Keratinocyte (primary cell): ENCODE measurements around the gene TDRD9. TPM values are rescaled to one million over a fixed set of nuclear protein-coding genes. Genes with fewer than 3 reads are reported as not detected.

Experiments used
- DNase-seq: peaks from one replicate; pipeline ENCODE4 v3.0.0-alpha.2; 2011; ENCODE audit warnings: low read depth, missing footprints, low spot score
- FAIRE-seq: peaks from 2 replicates; lab custom pipeline; 2011; peaks lifted over from hg19 to GRCh38; lab: Jason Lieb, UNC
- H2AFZ ChIP-seq: 2 replicates; pipeline ENCODE4 v1.6.0; 2012; ENCODE audit warnings: low read length, control low read depth, inconsistent platforms; ENCODE audit not compliant: control insufficient read depth
- H3K27ac ChIP-seq: 2 replicates; pipeline ENCODE4 v1.5.1; 2011; ENCODE audit warnings: low read length; ENCODE audit not compliant: control insufficient read depth, insufficient read depth
- H3K27me3 ChIP-seq: 3 replicates; pipeline ENCODE4 v1.6.0; 2011; ENCODE audit warnings: low read length; ENCODE audit not compliant: control insufficient read depth, insufficient read depth; ENCODE audit errors: extremely low read depth
- H3K36me3 ChIP-seq, 2 experiments: 2 replicates in 1 of 2; 3 replicates in 1 of 2; pipeline ENCODE4 v1.5.1; 2011; ENCODE audit warnings: low read length in 2 of 2, mild to moderate bottlenecking in 1 of 2; ENCODE audit not compliant: control insufficient read depth in 2 of 2, insufficient read depth in 2 of 2; ENCODE audit errors: extremely low read depth in 1 of 2
- H3K4me1 ChIP-seq: 3 replicates; pipeline ENCODE4 v1.5.1; 2011; ENCODE audit warnings: low read length; ENCODE audit not compliant: control insufficient read depth, insufficient read depth; ENCODE audit errors: extremely low read depth
- H3K4me2 ChIP-seq: 3 replicates; pipeline ENCODE4 v1.6.0; 2011; ENCODE audit warnings: low read depth, low read length; ENCODE audit not compliant: control insufficient read depth, insufficient read depth; ENCODE audit errors: extremely low read depth
- H3K4me3 ChIP-seq, 3 experiments: fragments of 200-600 bp in 1 of 3; sonication (generic) in 1 of 3; 2 replicates in 2 of 3; 3 replicates in 1 of 3; pipeline ENCODE4 v1.5.1; 2011 to 2016; ENCODE audit warnings: low read length in 3 of 3, mild to moderate bottlenecking in 3 of 3, control low read depth in 2 of 3, inconsistent platforms in 1 of 3, low read depth in 1 of 3, mixed read lengths in 1 of 3, mixed run types in 1 of 3, moderate library complexity in 1 of 3; ENCODE audit not compliant: control insufficient read depth in 2 of 3, insufficient read depth in 2 of 3; ENCODE audit errors: extremely low read depth in 1 of 3
- H3K79me2 ChIP-seq: 2 replicates; pipeline ENCODE4 v1.6.0; 2012; ENCODE audit warnings: low read length; ENCODE audit not compliant: control insufficient read depth, insufficient read depth
- H3K9ac ChIP-seq: 3 replicates; pipeline ENCODE4 v1.6.0; 2011; ENCODE audit warnings: low read length; ENCODE audit not compliant: control insufficient read depth, insufficient read depth; ENCODE audit errors: extremely low read depth
- H3K9me1 ChIP-seq: 3 replicates; pipeline ENCODE4 v1.6.0; 2011; ENCODE audit warnings: low read length; ENCODE audit not compliant: control insufficient read depth, insufficient read depth; ENCODE audit errors: extremely low read depth
- H3K9me3 ChIP-seq: 2 replicates; pipeline ENCODE4 v1.5.1; 2012; ENCODE audit warnings: low read depth, low read length; ENCODE audit not compliant: control insufficient read depth
- H4K20me1 ChIP-seq: 3 replicates; pipeline ENCODE4 v1.6.0; 2011; ENCODE audit warnings: low read length; ENCODE audit not compliant: control insufficient read depth, insufficient read depth; ENCODE audit errors: extremely low read depth
- EZH2 ChIP-seq: IDR thresholded peaks from one replicate; pipeline ENCODE4 v1.6.1; 2012; ENCODE audit warnings: inconsistent platforms, mild to moderate bottlenecking, low read length, moderate library complexity
- dilution Hi-C: fragments of 300-500 bp; cut with MboI; formaldehyde crosslinking; loops from one replicate; pipeline ENCODE4 v1.7.0; 2020; ENCODE audit warnings: low sequenced_read_pairs; ENCODE audit not compliant: extremely low pct_ligation_motif_present
- polyA plus RNA-seq, 5 experiments: library from polyadenylated mRNA; depleted of rRNA in 3 of 5; stranded (reverse) in 3 of 5; stranded (forward) in 1 of 5; unstranded in 1 of 5; fragments of >200 nt; gene quantifications; 1 replicate in 1 of 5; 2 replicates in 3 of 5; 3 replicates in 1 of 5; pipeline versions ENCODE4 v1.2.1 to v1.2.3, GENCODE V29; 2011 to 2012; ENCODE audit warnings: missing spikeins in 2 of 5, low read depth in 1 of 5, low replicate concordance in 1 of 5
- TF ChIP-seq, protein P1 (sequence below), 3 experiments: IDR thresholded peaks in 1 of 3; conservative IDR thresholded peaks in 1 of 3; optimal IDR thresholded peaks in 1 of 3; 2 replicates in 2 of 3; 3 replicates in 1 of 3; pipeline versions ENCODE3 to v1.5.1; 2011; ENCODE audit warnings: low read length in 3 of 3, mild to moderate bottlenecking in 3 of 3, moderate library complexity in 2 of 3, control low read depth in 1 of 3, inconsistent platforms in 1 of 3; ENCODE audit not compliant: insufficient read depth in 2 of 3; ENCODE audit errors: extremely low read depth in 1 of 3

Gene TDRD9
- polyA plus RNA-seq, 1 donor (not counting 4 experiments of a cell fraction or from before 2014, with no cell fraction given): 0.10 TPM

DNA sequence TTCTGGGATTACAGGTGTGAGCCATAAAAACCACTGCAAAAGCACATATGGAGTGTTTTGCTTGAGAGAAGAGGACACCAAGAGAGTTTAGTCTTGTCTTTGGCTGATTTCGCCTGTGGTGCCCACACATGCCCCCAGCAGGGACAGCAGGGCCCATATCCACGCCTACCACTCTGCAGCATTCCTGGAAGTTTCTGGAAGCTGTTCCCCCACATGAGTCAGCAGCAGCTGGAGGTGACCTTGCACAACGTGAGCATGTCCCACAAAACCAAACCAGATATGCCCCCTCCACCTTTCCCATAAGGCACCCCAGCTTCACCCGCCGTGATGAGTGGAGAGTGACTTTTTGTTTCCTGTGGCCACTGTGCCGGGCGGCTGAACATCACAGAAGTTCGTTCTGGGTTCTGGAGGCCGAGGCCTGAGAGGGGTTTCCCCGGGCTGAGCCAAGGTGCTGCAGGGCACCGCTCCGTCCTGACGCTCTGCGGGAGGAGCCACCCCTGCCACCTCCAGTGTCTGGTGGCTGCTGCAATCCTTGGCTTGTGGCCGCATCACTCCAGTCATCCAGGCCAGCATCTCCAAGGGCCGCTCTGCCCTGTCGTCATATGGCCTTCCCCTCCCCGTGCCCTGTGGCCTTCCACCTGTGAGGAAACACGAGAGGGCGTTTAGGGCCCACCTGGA lies 162.0 kb downstream of the TDRD9 start:
- no peak for FAIRE-seq
- H3K36me3 ChIP-seq: no peaks in the 10 kb centered on the region
- no peaks in the 10 kb centered on the region for H3K9me3 ChIP-seq
- no peaks in the 10 kb centered on the region for H3K9me1 ChIP-seq
- no peak overlapping the region for H2AFZ ChIP-seq
- no peak for DNase-seq
- no peak overlapping the region for H3K4me3 ChIP-seq
- dilution Hi-C loops: no loop called here
- H3K9ac ChIP-seq: no peak overlapping the region
- no peak overlapping the region for H3K4me2 ChIP-seq
- TF ChIP-seq EZH2: no peak
- TF ChIP-seq, protein P1, sequence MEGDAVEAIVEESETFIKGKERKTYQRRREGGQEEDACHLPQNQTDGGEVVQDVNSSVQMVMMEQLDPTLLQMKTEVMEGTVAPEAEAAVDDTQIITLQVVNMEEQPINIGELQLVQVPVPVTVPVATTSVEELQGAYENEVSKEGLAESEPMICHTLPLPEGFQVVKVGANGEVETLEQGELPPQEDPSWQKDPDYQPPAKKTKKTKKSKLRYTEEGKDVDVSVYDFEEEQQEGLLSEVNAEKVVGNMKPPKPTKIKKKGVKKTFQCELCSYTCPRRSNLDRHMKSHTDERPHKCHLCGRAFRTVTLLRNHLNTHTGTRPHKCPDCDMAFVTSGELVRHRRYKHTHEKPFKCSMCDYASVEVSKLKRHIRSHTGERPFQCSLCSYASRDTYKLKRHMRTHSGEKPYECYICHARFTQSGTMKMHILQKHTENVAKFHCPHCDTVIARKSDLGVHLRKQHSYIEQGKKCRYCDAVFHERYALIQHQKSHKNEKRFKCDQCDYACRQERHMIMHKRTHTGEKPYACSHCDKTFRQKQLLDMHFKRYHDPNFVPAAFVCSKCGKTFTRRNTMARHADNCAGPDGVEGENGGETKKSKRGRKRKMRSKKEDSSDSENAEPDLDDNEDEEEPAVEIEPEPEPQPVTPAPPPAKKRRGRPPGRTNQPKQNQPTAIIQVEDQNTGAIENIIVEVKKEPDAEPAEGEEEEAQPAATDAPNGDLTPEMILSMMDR (optimal IDR thresholded peaks at IDR 0.05 in 1 of 3, IDR thresholded peaks at IDR 0.05 in 1 of 3, conservative IDR thresholded peaks at IDR 0.05 in 1 of 3; ENCODE audit: extremely low read depth in 1 of 3, insufficient read depth in 2 of 3, low read length in 3 of 3): no peak
- H3K4me1 ChIP-seq: no peaks in the 10 kb centered on the region
- H3K27ac ChIP-seq: no peak overlapping the region
- H4K20me1 ChIP-seq: no peaks in the 10 kb centered on the region
- peaks cover 8% of the 10 kb centered on the region for H3K27me3 ChIP-seq
- H3K79me2 ChIP-seq: no peaks in the 10 kb centered on the region

DNA sequence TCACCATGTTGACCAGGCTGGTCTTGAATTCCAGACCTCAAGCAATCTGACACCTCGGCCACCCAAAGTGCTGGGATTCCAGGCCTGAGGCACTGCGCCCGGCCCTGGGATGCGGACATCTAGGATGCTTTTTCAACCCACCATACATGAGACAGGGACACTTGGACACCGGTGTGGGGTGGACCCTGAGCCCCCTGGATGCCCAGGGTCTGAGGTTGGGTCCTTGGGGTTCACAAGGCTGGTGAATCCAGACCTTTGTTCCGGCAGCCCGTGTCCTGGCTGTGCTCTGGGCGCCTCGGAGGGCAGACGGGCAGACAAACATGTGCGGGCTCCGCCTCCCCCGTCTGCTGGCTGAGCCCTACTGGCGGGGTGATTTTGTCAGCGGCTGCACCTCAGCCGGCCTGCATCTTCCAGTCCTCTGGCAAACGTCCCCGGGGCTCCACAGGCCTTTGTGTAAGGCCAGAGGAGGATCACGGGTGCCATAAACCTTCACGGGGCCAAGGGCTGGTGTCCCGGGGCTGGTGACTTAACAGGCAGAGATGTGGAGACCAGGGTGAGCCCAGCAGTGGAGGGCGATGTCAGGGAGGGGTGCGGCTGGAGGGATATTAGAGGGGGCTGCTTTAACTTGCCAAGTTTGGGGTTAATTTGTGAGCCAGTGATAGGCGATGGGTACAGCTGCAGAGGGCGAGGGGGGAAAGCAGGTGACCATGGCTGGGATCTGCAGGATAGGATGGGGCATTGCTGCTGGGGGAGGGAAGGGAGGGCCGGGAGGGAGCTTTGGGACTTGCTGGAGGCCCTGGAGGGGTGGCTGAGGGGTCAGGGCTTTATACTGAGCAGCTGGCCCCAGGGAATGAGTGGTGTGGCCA lies 163.0 kb downstream of the TDRD9 start:
- dilution Hi-C loops: no loop called here

More for the DNA sequence above, 163.0 kb downstream of the TDRD9 start:
- H3K9me1 ChIP-seq: no peaks in the 10 kb centered on the region
- no peak overlapping the region for H3K4me3 ChIP-seq
- H3K4me2 ChIP-seq: no peak overlapping the region
- FAIRE-seq (no peak), DNase-seq (no peak)
- no peaks in the 10 kb centered on the region for H3K9me3 ChIP-seq
- no peaks in the 10 kb centered on the region for H3K4me1 ChIP-seq
- TF ChIP-seq, protein P1 (optimal IDR thresholded peaks at IDR 0.05 in 1 of 3, IDR thresholded peaks at IDR 0.05 in 1 of 3, conservative IDR thresholded peaks at IDR 0.05 in 1 of 3; ENCODE audit: extremely low read depth in 1 of 3, insufficient read depth in 2 of 3, low read length in 3 of 3): no peak
- TF ChIP-seq EZH2: no peak
- H3K36me3 ChIP-seq: no peaks in the 10 kb centered on the region
- no peak overlapping the region for H3K27ac ChIP-seq
- H2AFZ ChIP-seq: no peak overlapping the region
- peaks cover 4% of the 10 kb centered on the region for H3K27me3 ChIP-seq
- no peak overlapping the region for H3K9ac ChIP-seq
- no peaks in the 10 kb centered on the region for H4K20me1 ChIP-seq
- no peaks in the 10 kb centered on the region for H3K79me2 ChIP-seq
